SK-N-SH treated with all-trans-retinoic acid at 6 μM for 48 hours (cell line): ENCODE results near the gene PCNT.

Experiments
- ATAC-seq: fragments of 200-7000 bp; cut with Tn5 transposase; 3 replicates; pipeline ENCODE4 v1.9.1; 2020; ENCODE audit warnings: mild to moderate bottlenecking, moderate library complexity
- ARNTL ChIP-seq: fragments of 450-650 bp; formaldehyde crosslinking; IDR thresholded peaks from 2 replicates; pipeline ENCODE4 v1.5.0; 2020; ENCODE audit warnings: low read depth, mild to moderate bottlenecking, moderate library complexity, borderline replicate concordance
- BACH2 ChIP-seq: fragments of 250-450 bp; sonication (Bioruptor Pico); IDR thresholded peaks from 2 replicates; pipeline ENCODE4 v1.9.0; 2021; ENCODE audit warnings: mild to moderate bottlenecking, borderline replicate concordance
- ISL1 ChIP-seq: fragments of 250-450 bp; sonication (Bioruptor Pico); IDR thresholded peaks from 2 replicates; pipeline ENCODE4 v2.1.2; 2022; ENCODE audit warnings: mild to moderate bottlenecking, moderate library complexity
- OSR1 ChIP-seq: fragments of 250-450 bp; sonication (Bioruptor Pico); IDR thresholded peaks from 2 replicates; pipeline ENCODE4 v1.8.0; 2022; ENCODE audit warnings: moderate library complexity, mild to moderate bottlenecking, inconsistent platforms
- POU6F1 ChIP-seq: fragments of 250-450 bp; sonication (Bioruptor Pico); IDR thresholded peaks from 2 replicates; pipeline ENCODE4 v1.8.0; 2021; ENCODE audit warnings: low read depth, mild to moderate bottlenecking, moderate library complexity, borderline replicate concordance
- PPARA ChIP-seq: fragments of 250-450 bp; sonication (Bioruptor Pico); IDR thresholded peaks from 2 replicates; pipeline ENCODE4 v1.5.0; 2020; ENCODE audit warnings: mild to moderate bottlenecking, borderline replicate concordance
- RARB ChIP-seq: fragments of 250-450 bp; sonication (Bioruptor Pico); IDR thresholded peaks from 2 replicates; pipeline ENCODE4 v1.8.0; 2021; ENCODE audit warnings: mild to moderate bottlenecking, moderate library complexity
- SNAI2 ChIP-seq: fragments of 250-450 bp; sonication (Bioruptor Pico); IDR thresholded peaks from 2 replicates; pipeline ENCODE4 v1.5.0; 2020; ENCODE audit warnings: mild to moderate bottlenecking, moderate library complexity
- TCF4 ChIP-seq: fragments of 250-450 bp; sonication (Bioruptor Pico); IDR thresholded peaks from 2 replicates; pipeline ENCODE4 v1.8.0; 2021; ENCODE audit warnings: mild to moderate bottlenecking, moderate library complexity, borderline replicate concordance
- TOX ChIP-seq: fragments of 250-450 bp; sonication (Bioruptor Pico); IDR thresholded peaks from 2 replicates; pipeline ENCODE4 v1.8.0; 2021; ENCODE audit warnings: mild to moderate bottlenecking, moderate library complexity, borderline replicate concordance
- ZC3H10 ChIP-seq: fragments of 250-450 bp; sonication (Bioruptor Pico); IDR thresholded peaks from 2 replicates; pipeline ENCODE4 v1.5.1; 2021; ENCODE audit warnings: mild to moderate bottlenecking, moderate library complexity
- ZFP3 ChIP-seq: fragments of 250-450 bp; sonication (Bioruptor Pico); IDR thresholded peaks from 2 replicates; pipeline ENCODE4 v1.5.0; 2020; ENCODE audit warnings: mild to moderate bottlenecking, moderate library complexity
- ZFP30 ChIP-seq: fragments of 450-650 bp; formaldehyde crosslinking; IDR thresholded peaks from 2 replicates; pipeline ENCODE4 v1.5.0; 2022; ENCODE audit warnings: mild to moderate bottlenecking, moderate library complexity
- ZNF565 ChIP-seq: fragments of 450-650 bp; formaldehyde crosslinking; conservative IDR thresholded peaks from 2 replicates; pipeline ENCODE4 v1.5.0; 2020; ENCODE audit warnings: low read depth, mild to moderate bottlenecking, moderate library complexity
- ZNF70 ChIP-seq: fragments of 450-650 bp; formaldehyde crosslinking; IDR thresholded peaks from 2 replicates; pipeline ENCODE4 v1.5.0; 2020; ENCODE audit warnings: mild to moderate bottlenecking, moderate library complexity
- ZNF8 ChIP-seq: fragments of 450-650 bp; formaldehyde crosslinking; IDR thresholded peaks from 2 replicates; pipeline ENCODE4 v1.5.0; 2020; ENCODE audit warnings: mild to moderate bottlenecking, moderate library complexity
- TF ChIP-seq, protein P1 (sequence below): fragments of 250-450 bp; sonication (Bioruptor Pico); IDR thresholded peaks from 2 replicates; pipeline ENCODE4 v1.5.1; 2021; ENCODE audit warnings: mild to moderate bottlenecking, moderate library complexity
- TF ChIP-seq, protein P2 (sequence below): fragments of 250-450 bp; sonication (Bioruptor Pico); IDR thresholded peaks from 2 replicates; pipeline ENCODE4 v1.5.0; 2020; ENCODE audit warnings: mild to moderate bottlenecking, moderate library complexity
- TF ChIP-seq, protein P3 (sequence below): fragments of 250-450 bp; sonication (Bioruptor Pico); IDR thresholded peaks from 2 replicates; pipeline ENCODE4 v1.5.1; 2020; ENCODE audit warnings: low read depth, mild to moderate bottlenecking, moderate library complexity

PCNT gene

DNA sequence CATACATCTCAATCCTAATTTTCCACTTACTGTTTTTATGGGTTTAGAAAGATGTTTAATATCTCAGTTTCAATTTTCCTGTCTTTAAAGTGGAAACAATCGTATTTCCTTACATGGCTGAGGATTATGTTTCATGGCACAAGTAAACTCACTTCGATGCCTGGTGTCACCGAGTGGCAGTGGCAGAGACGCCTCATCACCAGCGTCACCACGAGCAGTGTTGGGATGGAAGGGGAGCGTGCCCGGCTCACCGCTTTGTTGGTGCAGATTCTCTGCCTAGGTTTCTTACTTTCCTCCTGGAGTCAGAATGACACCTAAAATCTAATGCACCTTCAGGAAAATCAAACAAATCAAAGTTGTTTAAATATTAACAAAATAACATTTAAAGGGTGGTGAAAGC is 86.6 kb downstream of the PCNT start:
- ATAC-seq = no peak

DNA sequence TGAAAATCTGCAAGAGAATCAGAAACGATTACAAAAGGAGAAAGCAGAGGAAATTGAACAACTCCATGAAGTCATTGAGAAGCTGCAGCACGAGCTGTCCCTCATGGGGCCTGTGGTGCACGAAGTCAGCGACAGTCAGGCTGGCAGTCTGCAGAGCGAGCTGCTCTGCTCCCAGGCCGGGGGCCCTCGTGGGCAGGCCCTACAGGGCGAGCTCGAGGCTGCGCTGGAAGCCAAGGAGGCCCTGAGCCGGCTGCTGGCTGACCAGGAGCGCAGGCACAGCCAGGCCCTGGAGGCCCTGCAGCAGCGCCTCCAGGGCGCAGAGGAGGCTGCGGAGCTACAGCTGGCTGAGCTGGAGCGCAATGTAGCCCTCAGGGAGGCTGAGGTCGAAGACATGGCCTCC is 87.3 kb downstream of the PCNT start:
- no peak for ATAC-seq
- TF ChIP-seq SNAI2 (CRISPR knock-in tag) (no peak), ISL1 (CRISPR knock-in tag) (no peak), TCF4 (CRISPR knock-in tag) (no peak), OSR1 (CRISPR knock-in tag) (no peak)
- TF ChIP-seq, protein P1, sequence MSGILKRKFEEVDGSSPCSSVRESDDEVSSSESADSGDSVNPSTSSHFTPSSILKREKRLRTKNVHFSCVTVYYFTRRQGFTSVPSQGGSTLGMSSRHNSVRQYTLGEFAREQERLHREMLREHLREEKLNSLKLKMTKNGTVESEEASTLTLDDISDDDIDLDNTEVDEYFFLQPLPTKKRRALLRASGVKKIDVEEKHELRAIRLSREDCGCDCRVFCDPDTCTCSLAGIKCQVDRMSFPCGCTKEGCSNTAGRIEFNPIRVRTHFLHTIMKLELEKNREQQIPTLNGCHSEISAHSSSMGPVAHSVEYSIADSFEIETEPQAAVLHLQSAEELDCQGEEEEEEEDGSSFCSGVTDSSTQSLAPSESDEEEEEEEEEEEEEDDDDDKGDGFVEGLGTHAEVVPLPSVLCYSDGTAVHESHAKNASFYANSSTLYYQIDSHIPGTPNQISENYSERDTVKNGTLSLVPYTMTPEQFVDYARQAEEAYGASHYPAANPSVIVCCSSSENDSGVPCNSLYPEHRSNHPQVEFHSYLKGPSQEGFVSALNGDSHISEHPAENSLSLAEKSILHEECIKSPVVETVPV (CRISPR knock-in tag) = no peak
- TF ChIP-seq, protein P2, sequence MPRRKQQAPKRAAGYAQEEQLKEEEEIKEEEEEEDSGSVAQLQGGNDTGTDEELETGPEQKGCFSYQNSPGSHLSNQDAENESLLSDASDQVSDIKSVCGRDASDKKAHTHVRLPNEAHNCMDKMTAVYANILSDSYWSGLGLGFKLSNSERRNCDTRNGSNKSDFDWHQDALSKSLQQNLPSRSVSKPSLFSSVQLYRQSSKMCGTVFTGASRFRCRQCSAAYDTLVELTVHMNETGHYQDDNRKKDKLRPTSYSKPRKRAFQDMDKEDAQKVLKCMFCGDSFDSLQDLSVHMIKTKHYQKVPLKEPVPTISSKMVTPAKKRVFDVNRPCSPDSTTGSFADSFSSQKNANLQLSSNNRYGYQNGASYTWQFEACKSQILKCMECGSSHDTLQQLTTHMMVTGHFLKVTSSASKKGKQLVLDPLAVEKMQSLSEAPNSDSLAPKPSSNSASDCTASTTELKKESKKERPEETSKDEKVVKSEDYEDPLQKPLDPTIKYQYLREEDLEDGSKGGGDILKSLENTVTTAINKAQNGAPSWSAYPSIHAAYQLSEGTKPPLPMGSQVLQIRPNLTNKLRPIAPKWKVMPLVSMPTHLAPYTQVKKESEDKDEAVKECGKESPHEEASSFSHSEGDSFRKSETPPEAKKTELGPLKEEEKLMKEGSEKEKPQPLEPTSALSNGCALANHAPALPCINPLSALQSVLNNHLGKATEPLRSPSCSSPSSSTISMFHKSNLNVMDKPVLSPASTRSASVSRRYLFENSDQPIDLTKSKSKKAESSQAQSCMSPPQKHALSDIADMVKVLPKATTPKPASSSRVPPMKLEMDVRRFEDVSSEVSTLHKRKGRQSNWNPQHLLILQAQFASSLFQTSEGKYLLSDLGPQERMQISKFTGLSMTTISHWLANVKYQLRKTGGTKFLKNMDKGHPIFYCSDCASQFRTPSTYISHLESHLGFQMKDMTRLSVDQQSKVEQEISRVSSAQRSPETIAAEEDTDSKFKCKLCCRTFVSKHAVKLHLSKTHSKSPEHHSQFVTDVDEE (CRISPR knock-in tag) = no peak

More for the DNA sequence above, 86.6 kb downstream of the PCNT start:
- TF ChIP-seq BACH2 = no peak
- TF ChIP-seq, protein P2 (CRISPR knock-in tag) = no peak
- TF ChIP-seq ZC3H10 (CRISPR knock-in tag) = no peak
- no peak for TF ChIP-seq POU6F1
- TF ChIP-seq ZNF565 = no peak
- TF ChIP-seq, protein P3, sequence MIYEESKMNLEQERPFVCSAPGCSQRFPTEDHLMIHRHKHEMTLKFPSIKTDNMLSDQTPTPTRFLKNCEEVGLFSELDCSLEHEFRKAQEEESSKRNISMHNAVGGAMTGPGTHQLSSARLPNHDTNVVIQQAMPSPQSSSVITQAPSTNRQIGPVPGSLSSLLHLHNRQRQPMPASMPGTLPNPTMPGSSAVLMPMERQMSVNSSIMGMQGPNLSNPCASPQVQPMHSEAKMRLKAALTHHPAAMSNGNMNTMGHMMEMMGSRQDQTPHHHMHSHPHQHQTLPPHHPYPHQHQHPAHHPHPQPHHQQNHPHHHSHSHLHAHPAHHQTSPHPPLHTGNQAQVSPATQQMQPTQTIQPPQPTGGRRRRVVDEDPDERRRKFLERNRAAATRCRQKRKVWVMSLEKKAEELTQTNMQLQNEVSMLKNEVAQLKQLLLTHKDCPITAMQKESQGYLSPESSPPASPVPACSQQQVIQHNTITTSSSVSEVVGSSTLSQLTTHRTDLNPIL (CRISPR knock-in tag) = no peak
- no peak for TF ChIP-seq ARNTL (CRISPR knock-in tag)
- no peak for TF ChIP-seq ZNF70 (CRISPR knock-in tag)
- TF ChIP-seq TCF4 (CRISPR knock-in tag) = no peak
- no peak for TF ChIP-seq TOX (CRISPR knock-in tag)
- TF ChIP-seq ZFP3 (CRISPR knock-in tag) = no peak
- no peak for TF ChIP-seq RARB (CRISPR knock-in tag)
- TF ChIP-seq ZFP30 (CRISPR knock-in tag) = no peak
- TF ChIP-seq SNAI2 (CRISPR knock-in tag) = no peak
- TF ChIP-seq, protein P1 (CRISPR knock-in tag) = no peak
- TF ChIP-seq ISL1 (CRISPR knock-in tag) = no peak
- no peak for TF ChIP-seq ZNF8
- no peak for TF ChIP-seq PPARA (CRISPR knock-in tag)
- TF ChIP-seq, all 23 proteins: peak for 0
